Aorta (tissue), 5 donors: ENCODE results near the gene KLHL4. TPM values are rescaled to one million over a fixed set of nuclear protein-coding genes. Genes with fewer than 3 reads are reported as not detected.
"Not testable (repeated sequence)": the region's sequence is repeated elsewhere in the genome, so short reads cannot be mapped to it uniquely, and the experiment has no call there.

Experiments
- ATAC-seq: fragments of 200-7000 bp; cut with Tn5 transposase; one replicate; pipeline ENCODE4 v1.9.1; 2022; ENCODE audit warnings: moderate library complexity; ENCODE audit not compliant: low FRiP score
- DNase-seq, 2 donors: peaks; one replicate each; pipeline ENCODE4 v3.0.0-alpha.2; 2020
- H3K27ac ChIP-seq, 2 donors: one replicate each; pipeline ENCODE4 v1.5.1; 2013; ENCODE audit warnings: low read length in 2 of 2, mild to moderate bottlenecking in 2 of 2, moderate library complexity in 2 of 2, control low read depth in 1 of 2, inconsistent platforms in 1 of 2, low read depth in 1 of 2
- H3K27me3 ChIP-seq, 2 donors: one replicate each; pipeline ENCODE4 v1.6.1; 2013; ENCODE audit warnings: control low read depth in 1 of 2, low read length in 1 of 2, mild to moderate bottlenecking in 1 of 2, moderate library complexity in 1 of 2; ENCODE audit not compliant: insufficient read depth in 2 of 2, control insufficient read depth in 1 of 2
- H3K36me3 ChIP-seq, 2 donors: one replicate each; pipeline ENCODE4 v1.6.1; 2013; ENCODE audit warnings: control low read depth in 1 of 2, low read length in 1 of 2, mild to moderate bottlenecking in 1 of 2; ENCODE audit not compliant: insufficient read depth in 2 of 2, control insufficient read depth in 1 of 2
- H3K4me1 ChIP-seq, 2 donors: one replicate each; pipeline ENCODE4 v1.6.1; 2013; ENCODE audit warnings: low read length in 2 of 2, control low read depth in 1 of 2, mild to moderate bottlenecking in 1 of 2, moderate library complexity in 1 of 2; ENCODE audit not compliant: insufficient read depth in 2 of 2, control insufficient read depth in 1 of 2
- H3K4me3 ChIP-seq, 2 donors: one replicate each; pipeline ENCODE4 v1.5.1; 2013; ENCODE audit warnings: low read length in 2 of 2, control low read depth in 1 of 2, mild to moderate bottlenecking in 1 of 2
- H3K9me3 ChIP-seq: one replicate; pipeline ENCODE4 v1.6.1; 2013; ENCODE audit warnings: mild to moderate bottlenecking, low read length; ENCODE audit not compliant: control insufficient read depth
- WGBS, 2 donors: extraction: QIAGEN DNeasy Blood & Tissue Kit; methylation state at CpG; one replicate each; pipeline ENCODE4 v1.1.7; 2013; 5-methylcytosine and 5-hydroxymethylcytosine counted together
- intact Hi-C, 2 donors: fragments of 100-400 bp; cut with DNase I; formaldehyde crosslinking; loops; one replicate each; pipeline versions ENCODE4 v1.14.2 to v1.15.0; 2022
- polyA plus RNA-seq, 2 donors: library from polyadenylated mRNA; stranded (reverse); fragments of 200-250 nt; gene quantifications; one replicate each; pipeline ENCODE4 v1.2.3, GENCODE V29; 2013
- total RNA-seq, 2 donors: library from RNA; stranded (reverse); fragmentation: NEBNext Ultra II Directional; extraction: Animal tissue kit (Norgen Biotek cat#: 25700); gene quantifications; one replicate each; pipeline ENCODE4 v1.2.1, GENCODE V29; 2021
- donor health status: healthy with polysubstance abuse.
- donor health status: Bipolar disorder and iron deficiency.
- donor health status: DM: no; HTN: no; CAD: no.
- donor health status: DM: no; HTN: no; CAD: no.
- donor health status: DM: yes; HTN: yes; CAD: no.

The KLHL4 gene
- total and polyA plus RNA-seq, 4 donors = 0.05 to 1.2 (median 1.2) TPM; not detected in 1

- Histone ChIP-seq H3K36me3 (no peaks in the 10 kb centered on the region), H3K4me3 (no peak overlapping the region), H3K27ac (no peak overlapping the region), H3K27me3 (no peaks in the 10 kb centered on the region), H3K4me1 (no peaks in the 10 kb centered on the region), H3K9me3 (no peaks in the 10 kb centered on the region)
- ATAC-seq (no peak), DNase-seq (no peak)
- intact Hi-C loops = no loop called here
- WGBS, 2 donors = 64 to 94% methylated on average over 1 of the region's 1 CpG
Measured at GRCh38 chrX:87679849-87680248, 162.2 kb downstream of the KLHL4 start.

GRCh38 chrX:87687703-87688102, 170.1 kb downstream of the KLHL4 start:
- H3K9me3 ChIP-seq = no peaks in the 10 kb centered on the region

GRCh38 chrX:87688113-87688748, 170.6 kb downstream of the KLHL4 start:
- ATAC-seq, DNase-seq, H3K4me3 ChIP-seq, H3K4me1 ChIP-seq, H3K27me3 ChIP-seq, H3K27ac ChIP-seq, H3K36me3 ChIP-seq, H3K9me3 ChIP-seq, intact Hi-C loops: not testable (repeated sequence)
- WGBS, 2 donors = 74 to 90% methylated on average over 5 of the region's 5 CpGs

More at GRCh38 chrX:87687703-87688102, 170.1 kb downstream of the KLHL4 start:
- 76 to 91% methylated on average over 1 of the region's 1 CpG for WGBS, 2 donors
- Histone ChIP-seq H3K27ac (no peak overlapping the region), H3K4me1 (no peaks in the 10 kb centered on the region), H3K36me3 (no peaks in the 10 kb centered on the region), H3K27me3 (no peaks in the 10 kb centered on the region), H3K4me3 (no peak overlapping the region)
- DNase-seq (no peak), ATAC-seq (no peak)
- intact Hi-C loops = no loop called here

- H3K4me3 ChIP-seq, ATAC-seq: not testable (repeated sequence)
Measured at GRCh38 chrX:87689218-87689617, 171.6 kb downstream of the KLHL4 start.

GRCh38 chrX:87693204-87693603, 175.6 kb downstream of the KLHL4 start:
- Histone ChIP-seq H3K27ac (no peak overlapping the region), H3K9me3 (no peaks in the 10 kb centered on the region), H3K4me3 (no peak overlapping the region), H3K4me1 (no peaks in the 10 kb centered on the region), H3K27me3 (no peaks in the 10 kb centered on the region), H3K36me3 (no peaks in the 10 kb centered on the region)
- ATAC-seq = no peak
- intact Hi-C loops = no loop called here
- 81 to 92% methylated on average over 1 of the region's 1 CpG for WGBS, 2 donors
- DNase-seq = no peak

More at GRCh38 chrX:87689218-87689617, 171.6 kb downstream of the KLHL4 start:
- intact Hi-C loops, H3K4me1 ChIP-seq, H3K36me3 ChIP-seq, H3K27ac ChIP-seq, DNase-seq, H3K9me3 ChIP-seq, H3K27me3 ChIP-seq: not testable (repeated sequence)
- 83 to 92% methylated on average over 7 of the region's 7 CpGs for WGBS, 2 donors

GRCh38 chrX:87697409-87697808, 179.8 kb downstream of the KLHL4 start:
- no peak overlapping the region for H3K4me3 ChIP-seq
- no peak for DNase-seq
- H3K27ac ChIP-seq = no peak overlapping the region
- H3K4me1 ChIP-seq = no peaks in the 10 kb centered on the region
- WGBS, 2 donors = 58 to 67% methylated on average over 1 of the region's 1 CpG
- ATAC-seq = no peak
- H3K9me3 ChIP-seq = no peaks in the 10 kb centered on the region
- no peaks in the 10 kb centered on the region for H3K36me3 ChIP-seq
- no peaks in the 10 kb centered on the region for H3K27me3 ChIP-seq
- intact Hi-C loops = no loop called here

- WGBS, 2 donors = 71% methylated on average over 3 of the region's 3 CpGs
Measured at GRCh38 chrX:87702795-87703194, 185.2 kb downstream of the KLHL4 start.

GRCh38 chrX:87703469-87703868, 185.9 kb downstream of the KLHL4 start:
- intact Hi-C loops = not testable (repeated sequence)
- 89 to 97% methylated on average over 2 to 5 of the region's 5 CpGs for WGBS, 2 donors

More at GRCh38 chrX:87702795-87703194, 185.2 kb downstream of the KLHL4 start:
- no peaks in the 10 kb centered on the region for H3K9me3 ChIP-seq
- no peaks in the 10 kb centered on the region for H3K4me1 ChIP-seq
- DNase-seq (no peak), ATAC-seq (no peak)
- no peak overlapping the region for H3K27ac ChIP-seq
- H3K4me3 ChIP-seq = no peak overlapping the region
- intact Hi-C loops = no loop called here
- H3K36me3 ChIP-seq = no peaks in the 10 kb centered on the region
- H3K27me3 ChIP-seq = no peaks in the 10 kb centered on the region

GRCh38 chrX:87706134-87706533, 188.5 kb downstream of the KLHL4 start:
- Histone ChIP-seq H3K36me3 (no peaks in the 10 kb centered on the region), H3K4me1 (no peaks in the 10 kb centered on the region), H3K9me3 (no peaks in the 10 kb centered on the region), H3K27me3 (no peaks in the 10 kb centered on the region), H3K4me3 (no peak overlapping the region), H3K27ac (no peak overlapping the region)
- WGBS, 2 donors = 78 to 94% methylated on average over 2 of the region's 2 CpGs
- intact Hi-C loops = no loop called here
- ATAC-seq (no peak), DNase-seq (no peak)

More at GRCh38 chrX:87703469-87703868, 185.9 kb downstream of the KLHL4 start:
- not testable (repeated sequence) for H3K36me3 ChIP-seq, H3K27ac ChIP-seq, ATAC-seq, H3K27me3 ChIP-seq, DNase-seq, H3K4me1 ChIP-seq, H3K9me3 ChIP-seq, H3K4me3 ChIP-seq
